GM23338 (cell line): Measurements from ENCODE around the gene SFXN1. TPM values are rescaled to one million over a fixed set of nuclear protein-coding genes. Genes with fewer than 3 reads are reported as not detected.

Source experiments
- ATAC-seq: fragments of 200-7000 bp; cut with Tn5 transposase; 3 replicates; pipeline ENCODE4 v1.9.1; 2020
- DNase-seq: peaks from one replicate; pipeline ENCODE4 v3.0.0-alpha.2; 2015; ENCODE audit warnings: low spot score
- H2AFZ ChIP-seq: fragments of 200-600 bp; sonication (generic); 2 replicates; pipeline ENCODE4 v1.8.0; 2016; ENCODE audit warnings: antibody characterized with exemption, mild to moderate bottlenecking, moderate library complexity
- H3F3A ChIP-seq: fragments of 200-600 bp; sonication (generic); replicated peaks from 2 replicates; pipeline ENCODE4 v1.8.0; 2017; ENCODE audit warnings: antibody characterized with exemption, mixed run types, low read depth
- H3K27ac ChIP-seq: fragments of 200-600 bp; sonication (generic); 2 replicates; pipeline ENCODE4 v1.6.1; 2016; ENCODE audit warnings: low read depth
- H3K27me3 ChIP-seq: fragments of 200-600 bp; sonication (generic); 2 replicates; pipeline ENCODE4 v1.8.0; 2016; ENCODE audit warnings: mild to moderate bottlenecking, mixed run types, moderate library complexity; ENCODE audit not compliant: insufficient read depth
- H3K36me3 ChIP-seq: fragments of 200-600 bp; sonication (generic); 2 replicates; pipeline ENCODE4 v1.8.0; 2016; ENCODE audit warnings: mild to moderate bottlenecking; ENCODE audit not compliant: insufficient read depth
- H3K4me1 ChIP-seq: fragments of 200-600 bp; sonication (generic); 2 replicates; pipeline ENCODE4 v1.8.0; 2016; ENCODE audit warnings: mild to moderate bottlenecking, moderate library complexity; ENCODE audit not compliant: insufficient read depth
- H3K4me2 ChIP-seq: fragments of 200-600 bp; sonication (generic); 2 replicates; pipeline ENCODE4 v1.7.1; 2017; ENCODE audit warnings: mixed run types
- H3K4me3 ChIP-seq: fragments of 200-600 bp; sonication (generic); 2 replicates; pipeline ENCODE4 v1.6.1; 2016; ENCODE audit warnings: mixed run types
- H3K79me2 ChIP-seq: fragments of 200-600 bp; sonication (generic); replicated peaks from 2 replicates; pipeline ENCODE4 v1.8.0; 2017; ENCODE audit warnings: mild to moderate bottlenecking; ENCODE audit not compliant: insufficient read depth
- H3K9me2 ChIP-seq: fragments of 200-600 bp; sonication (generic); 2 replicates; pipeline ENCODE4 v1.8.0; 2017; ENCODE audit not compliant: insufficient read depth
- H4K20me1 ChIP-seq: fragments of 200-600 bp; sonication (generic); replicated peaks from 2 replicates; pipeline ENCODE4 v1.8.0; 2017; ENCODE audit warnings: mild to moderate bottlenecking; ENCODE audit not compliant: insufficient read depth
- H3K27ac Mint-ChIP-seq: 2 replicates; pipeline ENCODE4 v1.8.0; 2020; ENCODE audit warnings: inconsistent platforms, mild to moderate bottlenecking, moderate library complexity, mixed read lengths
- H3K27me3 Mint-ChIP-seq: 3 replicates; pipeline ENCODE4 v1.8.0; 2022; ENCODE audit warnings: low read depth, mild to moderate bottlenecking, moderate library complexity, mixed read lengths, inconsistent platforms; ENCODE audit not compliant: insufficient read depth, poor library complexity
- H3K36me3 Mint-ChIP-seq: 3 replicates; pipeline ENCODE4 v1.8.0; 2021; ENCODE audit warnings: low read depth, mild to moderate bottlenecking, inconsistent platforms, moderate library complexity, mixed read lengths
- H3K4me1 Mint-ChIP-seq: 3 replicates; pipeline ENCODE4 v1.8.0; 2020; ENCODE audit warnings: mild to moderate bottlenecking, inconsistent platforms, mixed read lengths
- H3K4me3 Mint-ChIP-seq: 3 replicates; pipeline ENCODE4 v1.8.0; 2021; ENCODE audit warnings: moderate library complexity, mild to moderate bottlenecking, inconsistent platforms, mixed read lengths
- H3K9me3 Mint-ChIP-seq: 3 replicates; pipeline ENCODE4 v1.8.0; 2020; ENCODE audit warnings: moderate library complexity, mild to moderate bottlenecking, inconsistent platforms, mixed read lengths
- CREB1 ChIP-seq: fragments of 250-450 bp; sonication (Bioruptor Pico); IDR thresholded peaks from 2 replicates; pipeline ENCODE4 v1.5.0; 2020; ENCODE audit warnings: low read depth, mild to moderate bottlenecking, moderate library complexity
- CTCF ChIP-seq, 2 experiments: fragments of 200-600 bp in 1 of 2; sonication (generic) in 1 of 2; conservative IDR thresholded peaks; 2 replicates each; pipeline versions ENCODE4 v1.5.1 to v1.6.1; 2016 to 2017; ENCODE audit warnings: antibody characterized with exemption in 2 of 2, low read depth in 2 of 2, mild to moderate bottlenecking in 2 of 2, moderate library complexity in 1 of 2
- EZH2phosphoT487 ChIP-seq: fragments of 200-600 bp; sonication (generic); IDR thresholded peaks from one replicate; pipeline ENCODE4 v1.8.1; 2018; ENCODE audit warnings: antibody characterized with exemption; ENCODE audit not compliant: unreplicated experiment
- JUNB ChIP-seq: IDR thresholded peaks from one replicate; pipeline ENCODE4 v1.6.1; 2016; ENCODE audit warnings: antibody characterized with exemption; ENCODE audit not compliant: unreplicated experiment
- NANOG ChIP-seq: IDR thresholded peaks from 2 replicates; pipeline ENCODE4 v1.6.1; 2016; ENCODE audit warnings: antibody characterized with exemption, borderline replicate concordance
- POLR2AphosphoS5 ChIP-seq: IDR thresholded peaks from 2 replicates; pipeline ENCODE4 v1.6.1; 2016; ENCODE audit warnings: antibody characterized with exemption, low read depth
- STAT1 ChIP-seq: IDR thresholded peaks from one replicate; pipeline ENCODE4 v1.6.1; 2016; ENCODE audit warnings: antibody characterized with exemption; ENCODE audit not compliant: unreplicated experiment
- ZNF114 ChIP-seq: fragments of 250-450 bp; sonication (Bioruptor Pico); IDR thresholded peaks from 2 replicates; pipeline ENCODE4 v1.5.0; 2020; ENCODE audit warnings: mild to moderate bottlenecking, moderate library complexity
- ZNF331 ChIP-seq: fragments of 250-450 bp; sonication (Bioruptor Pico); IDR thresholded peaks from 2 replicates; pipeline ENCODE4 v1.5.0; 2020; ENCODE audit warnings: low read depth, mild to moderate bottlenecking, moderate library complexity
- polyA plus RNA-seq: library from polyadenylated mRNA; unstranded; fragments of >200 nt; fragmentation: Nextera tagmentation; extraction: Ambion mirVana; gene quantifications from 2 replicates; pipeline ENCODE4 v1.2.1, GENCODE V29; 2016
- total RNA-seq: library from RNA; depleted of rRNA; stranded (reverse); fragments of >200 nt; shearing (Covaris generic); gene quantifications from 2 replicates; pipeline ENCODE4 v1.2.3, GENCODE V29; 2014
- TF ChIP-seq, protein P1 (sequence below): IDR thresholded peaks from one replicate; pipeline ENCODE4 v1.6.1; 2018; ENCODE audit warnings: antibody characterized with exemption; ENCODE audit not compliant: unreplicated experiment

The SFXN1 gene
- total and polyA plus RNA-seq, 2 experiments from 2014 or later, result 44.0 to 97.7 TPM

DNA sequence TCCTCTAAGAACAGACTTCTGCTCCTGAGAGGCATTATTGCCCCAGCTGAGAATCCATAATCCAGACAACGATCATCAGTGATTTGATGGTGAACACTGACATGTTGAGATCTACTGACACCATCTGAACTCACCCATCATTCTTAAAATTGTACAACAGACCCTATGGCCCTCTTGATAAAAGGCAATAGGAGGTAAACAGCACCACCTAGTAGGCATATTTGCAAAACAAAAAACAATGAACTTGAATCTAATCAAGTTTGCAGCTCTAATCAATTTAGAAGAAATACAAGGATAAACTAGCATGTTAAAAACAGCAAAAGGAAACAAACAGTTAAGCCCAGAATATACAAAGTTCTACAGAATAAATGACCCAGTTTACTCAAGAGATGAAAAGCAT lies 89.6 kb downstream of the SFXN1 start:
- no peaks in the 10 kb centered on the region for H4K20me1 ChIP-seq
- no peak overlapping the region for H3K27ac Mint-ChIP-seq
- H3K36me3 Mint-ChIP-seq, result peaks cover 7% of the 10 kb centered on the region; the same call in 2 of the 3 replicates
- no peaks in the 10 kb centered on the region; the same call in 1 of the 2 replicates for H3K36me3 ChIP-seq
- no peak overlapping the region for H2AFZ ChIP-seq
- H3K79me2 ChIP-seq, result no peaks in the 10 kb centered on the region
- TF ChIP-seq ZNF331 (no peak), CTCF (conservative IDR thresholded peaks at IDR 0.05; ENCODE audit: low read depth in 2 of 2) (peak; percentile 54 to 59)
- ATAC-seq, result no peak
- H3K4me3 ChIP-seq, result no peak overlapping the region
- DNase-seq, result no peak
- H3K4me1 ChIP-seq, result peaks cover 18% of the 10 kb centered on the region
- H3K9me3 Mint-ChIP-seq, result peaks cover 12% of the 10 kb centered on the region
- no peak overlapping the region for H3K4me3 Mint-ChIP-seq
- H3K27ac ChIP-seq, result no peak overlapping the region
- no peaks in the 10 kb centered on the region for H3K27me3 ChIP-seq
- H3K4me2 ChIP-seq, result 0 out of 2 replicates have a peak overlapping the region, but pooled peaks have one; percentile 17
- 0 out of 2 replicates have a peak, but pooled peaks cover 3% of the 10 kb centered on the region for H3F3A ChIP-seq
- peaks cover 17% of the 10 kb centered on the region; the same call in 1 of the 2 replicates for H3K9me2 ChIP-seq
- H3K4me1 Mint-ChIP-seq, result peaks cover 15% of the 10 kb centered on the region
- peaks cover 15% of the 10 kb centered on the region for H3K27me3 Mint-ChIP-seq

- DNase-seq (no peak), ATAC-seq (no peak)
- Histone ChIP-seq H3K4me2 (no peak overlapping the region), H3K4me1 (peaks cover 35% of the 10 kb centered on the region), H3K79me2 (no peaks in the 10 kb centered on the region), H2AFZ (no peak overlapping the region), H3F3A (peaks cover 3% of the 10 kb centered on the region; the same call in 1 of the 2 replicates), H3K4me3 (no peak overlapping the region), H3K36me3 (no peaks in the 10 kb centered on the region; the same call in 1 of the 2 replicates), H3K27me3 (no peaks in the 10 kb centered on the region), H3K9me2 (peaks cover 17% of the 10 kb centered on the region; the same call in 1 of the 2 replicates), H3K27ac (no peak overlapping the region), H4K20me1 (no peaks in the 10 kb centered on the region)
- Mint-ChIP-seq H3K4me3 (no peak overlapping the region), H3K9me3 (peaks cover 13% of the 10 kb centered on the region), H3K4me1 (peaks cover 30% of the 10 kb centered on the region), H3K36me3 (peaks cover 9% of the 10 kb centered on the region; the same call in 2 of the 3 replicates), H3K27me3 (peaks cover 16% of the 10 kb centered on the region), H3K27ac (no peak overlapping the region)
- TF ChIP-seq CTCF (conservative IDR thresholded peaks at IDR 0.05; ENCODE audit: low read depth in 2 of 2), result no peak
- no peak for TF ChIP-seq STAT1
- TF ChIP-seq JUNB, result no peak
- no peak for TF ChIP-seq NANOG
- no peak for TF ChIP-seq EZH2phosphoT487
- no peak for TF ChIP-seq CREB1 (CRISPR knock-in tag)
- no peak for TF ChIP-seq POLR2AphosphoS5
- TF ChIP-seq, protein P1, sequence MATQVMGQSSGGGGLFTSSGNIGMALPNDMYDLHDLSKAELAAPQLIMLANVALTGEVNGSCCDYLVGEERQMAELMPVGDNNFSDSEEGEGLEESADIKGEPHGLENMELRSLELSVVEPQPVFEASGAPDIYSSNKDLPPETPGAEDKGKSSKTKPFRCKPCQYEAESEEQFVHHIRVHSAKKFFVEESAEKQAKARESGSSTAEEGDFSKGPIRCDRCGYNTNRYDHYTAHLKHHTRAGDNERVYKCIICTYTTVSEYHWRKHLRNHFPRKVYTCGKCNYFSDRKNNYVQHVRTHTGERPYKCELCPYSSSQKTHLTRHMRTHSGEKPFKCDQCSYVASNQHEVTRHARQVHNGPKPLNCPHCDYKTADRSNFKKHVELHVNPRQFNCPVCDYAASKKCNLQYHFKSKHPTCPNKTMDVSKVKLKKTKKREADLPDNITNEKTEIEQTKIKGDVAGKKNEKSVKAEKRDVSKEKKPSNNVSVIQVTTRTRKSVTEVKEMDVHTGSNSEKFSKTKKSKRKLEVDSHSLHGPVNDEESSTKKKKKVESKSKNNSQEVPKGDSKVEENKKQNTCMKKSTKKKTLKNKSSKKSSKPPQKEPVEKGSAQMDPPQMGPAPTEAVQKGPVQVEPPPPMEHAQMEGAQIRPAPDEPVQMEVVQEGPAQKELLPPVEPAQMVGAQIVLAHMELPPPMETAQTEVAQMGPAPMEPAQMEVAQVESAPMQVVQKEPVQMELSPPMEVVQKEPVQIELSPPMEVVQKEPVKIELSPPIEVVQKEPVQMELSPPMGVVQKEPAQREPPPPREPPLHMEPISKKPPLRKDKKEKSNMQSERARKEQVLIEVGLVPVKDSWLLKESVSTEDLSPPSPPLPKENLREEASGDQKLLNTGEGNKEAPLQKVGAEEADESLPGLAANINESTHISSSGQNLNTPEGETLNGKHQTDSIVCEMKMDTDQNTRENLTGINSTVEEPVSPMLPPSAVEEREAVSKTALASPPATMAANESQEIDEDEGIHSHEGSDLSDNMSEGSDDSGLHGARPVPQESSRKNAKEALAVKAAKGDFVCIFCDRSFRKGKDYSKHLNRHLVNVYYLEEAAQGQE, result no peak
- TF ChIP-seq ZNF114 (CRISPR knock-in tag), result no peak
Observed at GRCh38 chr5:175569701-175570100, 91.3 kb downstream of the SFXN1 start.
